HG03558 (cell line): ENCODE results near the gene SAE1.
"Not testable (repeated sequence)": the region's sequence is repeated elsewhere in the genome, so short reads cannot be mapped to it uniquely, and the experiment has no call there.

ENCODE experiments used
- ATAC-seq: cut with Tn5 transposase; IDR thresholded peaks from one replicate; pipeline ENCODE4 v1.9.1; 2021; ENCODE audit warnings: moderate number of reproducible peaks; ENCODE audit not compliant: unreplicated experiment; ENCODE audit errors: extremely low read depth

SAE1 gene

GRCh38 chr19:47124937-47125668 lies 5.5 kb upstream of the SAE1 start:
- ATAC-seq = no peak

- no peak for ATAC-seq
These were observed 5.0 kb upstream of the SAE1 start for GRCh38 chr19:47125669-47125938.

GRCh38 chr19:47129579-47129978 lies 1.1 kb upstream of the SAE1 start:
- no peak for ATAC-seq

- ATAC-seq = no peak
These were observed 481 bp upstream of the SAE1 start for GRCh38 chr19:47130120-47130588.

GRCh38 chr19:47132194-47132852 lies 1.7 kb downstream of the SAE1 start:
- ATAC-seq = no peak

GRCh38 chr19:47133021-47133471 lies 2.4 kb downstream of the SAE1 start:
- ATAC-seq = no peak

- no peak for ATAC-seq
These were observed 3.9 kb downstream of the SAE1 start for GRCh38 chr19:47134545-47134944.

- ATAC-seq = no peak
These were observed 4.5 kb downstream of the SAE1 start for GRCh38 chr19:47135156-47135555.

GRCh38 chr19:47141252-47141651 lies 10.6 kb downstream of the SAE1 start:
- not testable (repeated sequence) for ATAC-seq

- no peak for ATAC-seq
These were observed 11.1 kb downstream of the SAE1 start for GRCh38 chr19:47141695-47142094.

- no peak for ATAC-seq
These were observed 12.1 kb downstream of the SAE1 start for GRCh38 chr19:47142779-47143178.

GRCh38 chr19:47143322-47144073 lies 12.9 kb downstream of the SAE1 start:
- ATAC-seq = no peak

GRCh38 chr19:47144630-47145029 lies 14.0 kb downstream of the SAE1 start:
- no peak for ATAC-seq

GRCh38 chr19:47145639-47146486 lies 15.2 kb downstream of the SAE1 start:
- ATAC-seq = no peak

GRCh38 chr19:47146920-47147319 lies 16.3 kb downstream of the SAE1 start:
- ATAC-seq = no peak

- ATAC-seq = no peak
These were observed 21.0 kb downstream of the SAE1 start for GRCh38 chr19:47151627-47152026.

- no peak for ATAC-seq
These were observed 21.6 kb downstream of the SAE1 start for GRCh38 chr19:47152205-47152604.

GRCh38 chr19:47152632-47153031 lies 22.0 kb downstream of the SAE1 start:
- ATAC-seq = no peak

- ATAC-seq = no peak
These were observed 22.6 kb downstream of the SAE1 start for GRCh38 chr19:47153266-47153665.

- ATAC-seq = no peak
These were observed 24.5 kb downstream of the SAE1 start for GRCh38 chr19:47155148-47155547.
